Right lobe of liver (tissue), 4 donors: ENCODE data around the gene STPG1.

Source experiments
- POLR2A ChIP-seq: fragments of 450-650 bp; IDR thresholded peaks from one replicate; pipeline ENCODE4 v1.6.1; 2017; ENCODE audit warnings: antibody characterized with exemption, mild to moderate bottlenecking
- TF ChIP-seq, protein P1 (sequence below), 4 donors: fragments of 200-600 bp in 3 of 4; fragments of 450-650 bp in 1 of 4; IDR thresholded peaks; one replicate each; pipeline versions ENCODE4 v1.5.1 to v1.8.0; 2016 to 2022; ENCODE audit warnings: antibody characterized with exemption in 4 of 4, mild to moderate bottlenecking in 2 of 4
- donor health status: DM: no; HTN: no; CAD: no.
- donor health status: DM: no; HTN: no; CAD: no.
- donor health status: DM: no; HTN: yes; CAD: no.

DNA sequence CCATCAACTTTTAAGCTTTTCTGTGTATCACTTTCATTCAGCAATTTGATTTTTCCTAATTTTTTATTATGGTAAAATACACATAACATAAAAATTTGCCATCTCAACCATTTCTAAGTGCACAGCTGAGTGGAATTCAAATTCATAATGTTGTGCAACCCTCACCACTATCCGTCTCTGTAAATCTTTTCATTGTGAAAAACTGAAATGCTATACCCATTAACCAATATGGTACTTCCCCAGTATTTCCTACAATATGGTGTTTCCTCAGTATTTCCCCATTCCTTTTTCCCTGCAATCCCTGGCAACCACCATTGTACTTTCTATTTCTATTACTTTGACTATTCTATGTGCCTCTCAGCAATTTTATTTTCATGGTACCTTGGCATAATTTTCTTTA is 6.8 kb downstream of the STPG1 start:
- TF ChIP-seq POLR2A: no peak
- TF ChIP-seq, protein P1, sequence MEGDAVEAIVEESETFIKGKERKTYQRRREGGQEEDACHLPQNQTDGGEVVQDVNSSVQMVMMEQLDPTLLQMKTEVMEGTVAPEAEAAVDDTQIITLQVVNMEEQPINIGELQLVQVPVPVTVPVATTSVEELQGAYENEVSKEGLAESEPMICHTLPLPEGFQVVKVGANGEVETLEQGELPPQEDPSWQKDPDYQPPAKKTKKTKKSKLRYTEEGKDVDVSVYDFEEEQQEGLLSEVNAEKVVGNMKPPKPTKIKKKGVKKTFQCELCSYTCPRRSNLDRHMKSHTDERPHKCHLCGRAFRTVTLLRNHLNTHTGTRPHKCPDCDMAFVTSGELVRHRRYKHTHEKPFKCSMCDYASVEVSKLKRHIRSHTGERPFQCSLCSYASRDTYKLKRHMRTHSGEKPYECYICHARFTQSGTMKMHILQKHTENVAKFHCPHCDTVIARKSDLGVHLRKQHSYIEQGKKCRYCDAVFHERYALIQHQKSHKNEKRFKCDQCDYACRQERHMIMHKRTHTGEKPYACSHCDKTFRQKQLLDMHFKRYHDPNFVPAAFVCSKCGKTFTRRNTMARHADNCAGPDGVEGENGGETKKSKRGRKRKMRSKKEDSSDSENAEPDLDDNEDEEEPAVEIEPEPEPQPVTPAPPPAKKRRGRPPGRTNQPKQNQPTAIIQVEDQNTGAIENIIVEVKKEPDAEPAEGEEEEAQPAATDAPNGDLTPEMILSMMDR (IDR thresholded peaks at IDR 0.05): no peak
